HFF-Myc (cell line): Measurements from ENCODE around the gene ACSS2.
A peak's percentile ranks its signal among the peaks of the same experiment; 100 is the strongest.

Source experiments
- DNase-seq: peaks from one replicate; pipeline ENCODE4 v3.0.0-alpha.2; 2011; ENCODE audit warnings: low read depth; ENCODE audit errors: extremely low read depth
- H3K4me3 ChIP-seq: replicated peaks from 2 replicates; pipeline ENCODE4 v1.5.1; 2011; ENCODE audit warnings: low read depth, mild to moderate bottlenecking, control low read depth, low read length
- TF ChIP-seq, protein P1 (sequence below): IDR thresholded peaks from 2 replicates; pipeline ENCODE4 v1.5.1; 2012; ENCODE audit warnings: mild to moderate bottlenecking, low read depth, low read length, control low read depth; ENCODE audit errors: missing control alignments

ACSS2 gene, protein sequence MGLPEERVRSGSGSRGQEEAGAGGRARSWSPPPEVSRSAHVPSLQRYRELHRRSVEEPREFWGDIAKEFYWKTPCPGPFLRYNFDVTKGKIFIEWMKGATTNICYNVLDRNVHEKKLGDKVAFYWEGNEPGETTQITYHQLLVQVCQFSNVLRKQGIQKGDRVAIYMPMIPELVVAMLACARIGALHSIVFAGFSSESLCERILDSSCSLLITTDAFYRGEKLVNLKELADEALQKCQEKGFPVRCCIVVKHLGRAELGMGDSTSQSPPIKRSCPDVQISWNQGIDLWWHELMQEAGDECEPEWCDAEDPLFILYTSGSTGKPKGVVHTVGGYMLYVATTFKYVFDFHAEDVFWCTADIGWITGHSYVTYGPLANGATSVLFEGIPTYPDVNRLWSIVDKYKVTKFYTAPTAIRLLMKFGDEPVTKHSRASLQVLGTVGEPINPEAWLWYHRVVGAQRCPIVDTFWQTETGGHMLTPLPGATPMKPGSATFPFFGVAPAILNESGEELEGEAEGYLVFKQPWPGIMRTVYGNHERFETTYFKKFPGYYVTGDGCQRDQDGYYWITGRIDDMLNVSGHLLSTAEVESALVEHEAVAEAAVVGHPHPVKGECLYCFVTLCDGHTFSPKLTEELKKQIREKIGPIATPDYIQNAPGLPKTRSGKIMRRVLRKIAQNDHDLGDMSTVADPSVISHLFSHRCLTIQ

GRCh38 chr20:34876406-34877282 lies at the start of gene ACSS2:
Gene ACSS2, plus strand, starts transcription at chr20:34876612. Its CDS starts 34 bp downstream, at chr20:34876646.
- DNase-seq: no peak
- peak within 1 kb of the TSS; percentile 59 for H3K4me3 ChIP-seq
- TF ChIP-seq, protein P1, sequence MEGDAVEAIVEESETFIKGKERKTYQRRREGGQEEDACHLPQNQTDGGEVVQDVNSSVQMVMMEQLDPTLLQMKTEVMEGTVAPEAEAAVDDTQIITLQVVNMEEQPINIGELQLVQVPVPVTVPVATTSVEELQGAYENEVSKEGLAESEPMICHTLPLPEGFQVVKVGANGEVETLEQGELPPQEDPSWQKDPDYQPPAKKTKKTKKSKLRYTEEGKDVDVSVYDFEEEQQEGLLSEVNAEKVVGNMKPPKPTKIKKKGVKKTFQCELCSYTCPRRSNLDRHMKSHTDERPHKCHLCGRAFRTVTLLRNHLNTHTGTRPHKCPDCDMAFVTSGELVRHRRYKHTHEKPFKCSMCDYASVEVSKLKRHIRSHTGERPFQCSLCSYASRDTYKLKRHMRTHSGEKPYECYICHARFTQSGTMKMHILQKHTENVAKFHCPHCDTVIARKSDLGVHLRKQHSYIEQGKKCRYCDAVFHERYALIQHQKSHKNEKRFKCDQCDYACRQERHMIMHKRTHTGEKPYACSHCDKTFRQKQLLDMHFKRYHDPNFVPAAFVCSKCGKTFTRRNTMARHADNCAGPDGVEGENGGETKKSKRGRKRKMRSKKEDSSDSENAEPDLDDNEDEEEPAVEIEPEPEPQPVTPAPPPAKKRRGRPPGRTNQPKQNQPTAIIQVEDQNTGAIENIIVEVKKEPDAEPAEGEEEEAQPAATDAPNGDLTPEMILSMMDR: no peak

- no peak overlapping the region for H3K4me3 ChIP-seq
- no peak for DNase-seq
- TF ChIP-seq, protein P1: no peak
Observed at GRCh38 chr20:34829191-34829590, 47.2 kb upstream of the ACSS2 start.

GRCh38 chr20:34831936-34832335 lies 44.5 kb upstream of the ACSS2 start:
- H3K4me3 ChIP-seq: no peak overlapping the region
- no peak for DNase-seq
- TF ChIP-seq, protein P1: no peak

GRCh38 chr20:34834459-34834893 lies 41.9 kb upstream of the ACSS2 start:
- no peak overlapping the region for H3K4me3 ChIP-seq
- TF ChIP-seq, protein P1: no peak
- DNase-seq: no peak

GRCh38 chr20:34842143-34842542 lies 34.3 kb upstream of the ACSS2 start:
- no peak overlapping the region for H3K4me3 ChIP-seq
- no peak for DNase-seq
- TF ChIP-seq, protein P1: no peak

DNA sequence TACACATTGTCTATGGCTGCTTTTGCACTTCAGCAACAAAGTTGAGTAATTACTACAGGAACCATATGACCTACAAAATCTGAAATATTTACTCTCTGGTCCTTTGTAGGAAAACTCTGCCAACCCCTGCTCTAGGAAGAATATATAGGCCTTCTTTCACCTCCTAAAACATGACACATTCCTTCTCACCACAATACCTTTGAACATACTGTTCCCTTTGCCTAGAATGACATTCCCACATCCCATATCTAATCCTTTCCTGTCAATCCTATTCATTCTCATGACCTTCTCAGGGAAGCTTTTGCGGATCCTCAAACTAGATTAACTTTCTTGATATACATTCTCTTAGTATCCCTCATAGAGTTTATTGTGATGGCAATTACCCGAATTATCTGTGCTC lies 33.0 kb upstream of the ACSS2 start:
- H3K4me3 ChIP-seq: no peak overlapping the region
- TF ChIP-seq, protein P1: no peak
- no peak for DNase-seq
